K562 (cell line): ENCODE data around the gene GATM.

Source experiments
- E2F1 ChIP-seq: sonication (generic); formaldehyde crosslinking; IDR thresholded peaks from 2 replicates; pipeline ENCODE4 v1.8.1; 2023; ENCODE audit warnings: mild to moderate bottlenecking, missing genetic modification reagents, moderate library complexity
- RAD51 ChIP-seq: fragments of 450-650 bp; IDR thresholded peaks from 2 replicates; pipeline ENCODE4 v1.7.1; 2016; ENCODE audit warnings: low read depth, mild to moderate bottlenecking, borderline replicate concordance
- SMC3 ChIP-seq: conservative IDR thresholded peaks from 2 replicates; pipeline ENCODE4 v1.6.1; 2011; ENCODE audit warnings: low read depth, low read length, improper control_type of control experiment; ENCODE audit not compliant: insufficient read depth
- TAF1 ChIP-seq: IDR thresholded peaks from 2 replicates; pipeline ENCODE4 v1.6.1; 2011; ENCODE audit warnings: mild to moderate bottlenecking, low read length, moderate library complexity; ENCODE audit not compliant: insufficient read depth, control insufficient read depth, severe bottlenecking; ENCODE audit errors: extremely low read depth

DNA sequence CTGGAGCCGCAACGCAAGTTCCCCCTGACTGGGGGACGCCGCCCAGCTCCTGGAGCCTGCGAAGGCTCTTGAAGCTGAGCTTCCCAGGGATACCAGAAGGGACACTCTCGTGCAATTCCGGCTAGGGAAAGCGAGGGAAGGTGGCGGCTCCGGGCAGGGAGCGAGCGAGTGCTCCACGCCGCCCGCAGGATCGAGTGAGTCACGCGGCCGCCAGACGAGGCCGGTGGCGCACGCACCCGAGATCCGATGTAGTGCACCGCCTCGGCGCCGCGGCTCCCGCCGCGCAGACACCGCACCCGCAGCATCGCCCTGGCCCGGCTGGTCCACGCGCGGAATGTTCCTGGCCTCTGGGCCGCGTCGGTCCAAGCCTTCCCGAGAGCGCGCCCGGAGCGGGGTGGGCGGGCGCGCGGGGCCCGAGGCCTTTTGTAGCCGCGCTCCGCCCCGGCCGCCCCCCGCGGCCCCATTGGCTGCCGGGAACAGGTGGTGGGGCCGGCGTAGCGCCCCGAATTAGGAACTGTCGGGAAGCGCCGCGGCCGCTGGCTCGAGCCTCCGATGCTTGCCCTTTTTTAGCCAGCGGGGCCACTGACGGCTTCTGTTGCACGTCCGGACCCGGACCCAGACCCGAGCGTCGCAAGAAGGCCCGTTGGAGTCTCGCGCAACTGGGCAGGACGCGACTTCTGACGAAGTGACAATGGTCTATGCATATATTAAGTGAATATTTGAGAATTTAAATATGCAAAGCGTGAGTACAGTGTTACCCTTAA lies at the start of gene GATM:
- TF ChIP-seq RAD51: no peak
- no peak for TF ChIP-seq TAF1
- TF ChIP-seq SMC3: no peak
- no peak for TF ChIP-seq E2F1 (CRISPR knock-in tag)
